ENCODE results near the gene IL9.

DNA sequence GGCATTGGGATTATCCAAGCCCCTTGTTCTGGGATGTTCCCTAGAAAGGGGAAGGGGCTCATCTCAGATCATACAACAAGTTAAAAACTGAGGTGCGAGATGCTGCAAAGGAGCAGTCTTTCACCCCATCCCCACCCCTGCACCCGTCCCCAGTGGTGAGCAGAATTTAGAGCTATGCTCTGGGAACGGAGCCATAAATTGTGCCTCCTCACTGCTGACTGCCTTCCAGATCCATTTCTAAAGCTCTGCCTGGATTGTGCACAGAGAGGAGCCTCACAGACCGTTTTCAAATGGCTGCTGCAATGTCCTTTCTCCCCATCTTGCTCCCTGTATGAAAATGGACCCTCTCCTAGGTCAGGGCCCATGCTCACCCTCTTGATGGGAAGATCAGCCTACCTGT is 52.9 kb downstream of the IL9 start:
- TF ChIP-seq, protein P1, sequence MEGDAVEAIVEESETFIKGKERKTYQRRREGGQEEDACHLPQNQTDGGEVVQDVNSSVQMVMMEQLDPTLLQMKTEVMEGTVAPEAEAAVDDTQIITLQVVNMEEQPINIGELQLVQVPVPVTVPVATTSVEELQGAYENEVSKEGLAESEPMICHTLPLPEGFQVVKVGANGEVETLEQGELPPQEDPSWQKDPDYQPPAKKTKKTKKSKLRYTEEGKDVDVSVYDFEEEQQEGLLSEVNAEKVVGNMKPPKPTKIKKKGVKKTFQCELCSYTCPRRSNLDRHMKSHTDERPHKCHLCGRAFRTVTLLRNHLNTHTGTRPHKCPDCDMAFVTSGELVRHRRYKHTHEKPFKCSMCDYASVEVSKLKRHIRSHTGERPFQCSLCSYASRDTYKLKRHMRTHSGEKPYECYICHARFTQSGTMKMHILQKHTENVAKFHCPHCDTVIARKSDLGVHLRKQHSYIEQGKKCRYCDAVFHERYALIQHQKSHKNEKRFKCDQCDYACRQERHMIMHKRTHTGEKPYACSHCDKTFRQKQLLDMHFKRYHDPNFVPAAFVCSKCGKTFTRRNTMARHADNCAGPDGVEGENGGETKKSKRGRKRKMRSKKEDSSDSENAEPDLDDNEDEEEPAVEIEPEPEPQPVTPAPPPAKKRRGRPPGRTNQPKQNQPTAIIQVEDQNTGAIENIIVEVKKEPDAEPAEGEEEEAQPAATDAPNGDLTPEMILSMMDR (IDR thresholded peaks at IDR 0.05): no peak
- no peak for TF ChIP-seq EP300 (IDR thresholded peaks at IDR 0.05)
